Peyer's patch (tissue), 4 donors: Measurements from ENCODE around the gene PTPN14. TPM values are rescaled to one million over a fixed set of nuclear protein-coding genes. Genes with fewer than 3 reads are reported as not detected.
"Not testable (repeated sequence)": the region's sequence is repeated elsewhere in the genome, so short reads cannot be mapped to it uniquely, and the experiment has no call there.

Source experiments
- DNase-seq, 3 donors: peaks; one replicate each; pipeline ENCODE4 v3.0.0-alpha.2; 2017 to 2019
- H3K27ac ChIP-seq, 4 donors: fragments of 200-600 bp; sonication (generic); one replicate each; pipeline ENCODE4 v1.5.1; 2016 to 2019
- H3K27me3 ChIP-seq, 2 donors: fragments of 200-600 bp; sonication (generic); one replicate each; pipeline ENCODE4 v1.5.1; 2019
- H3K36me3 ChIP-seq, 3 donors: fragments of 200-600 bp; sonication (generic); one replicate each; pipeline ENCODE4 v1.5.1; 2016 to 2019
- H3K4me1 ChIP-seq, 4 donors: fragments of 200-600 bp; sonication (generic); one replicate each; pipeline ENCODE4 v1.5.1; 2016 to 2019
- H3K4me3 ChIP-seq, 4 donors: fragments of 200-600 bp; sonication (generic); 1 replicate in 3 of 4; 2 replicates in 1 of 4; pipeline ENCODE4 v1.5.1; 2016 to 2019; ENCODE audit warnings: mild to moderate bottlenecking in 1 of 4
- H3K9me3 ChIP-seq, 4 donors: fragments of 200-600 bp; sonication (generic); one replicate each; pipeline ENCODE4 v1.5.1; 2016 to 2019; ENCODE audit warnings: mild to moderate bottlenecking in 1 of 4
- CTCF ChIP-seq, 6 experiments: fragments of 450-650 bp in 4 of 6; fragments of 200-600 bp in 2 of 6; sonication (generic) in 1 of 6; IDR thresholded peaks; one replicate each; pipeline ENCODE4 v1.5.1; 2017 to 2019; ENCODE audit warnings: antibody characterized with exemption in 6 of 6, mild to moderate bottlenecking in 3 of 6, moderate library complexity in 1 of 6
- POLR2A ChIP-seq, 2 donors: fragments of 450-650 bp; IDR thresholded peaks; one replicate each; pipeline ENCODE4 v1.5.1; 2017; ENCODE audit warnings: antibody characterized with exemption in 2 of 2, mild to moderate bottlenecking in 2 of 2, moderate library complexity in 2 of 2
- total RNA-seq, 4 donors: library from RNA; depleted of rRNA; stranded (reverse); fragments of >200 nt; gene quantifications; one replicate each; pipeline ENCODE4 v1.1.0, GENCODE V29; 2016

PTPN14 gene
- total RNA-seq, 4 donors from 2014 or later, result 1.9 to 6.6 (median 4.2) TPM

DNA sequence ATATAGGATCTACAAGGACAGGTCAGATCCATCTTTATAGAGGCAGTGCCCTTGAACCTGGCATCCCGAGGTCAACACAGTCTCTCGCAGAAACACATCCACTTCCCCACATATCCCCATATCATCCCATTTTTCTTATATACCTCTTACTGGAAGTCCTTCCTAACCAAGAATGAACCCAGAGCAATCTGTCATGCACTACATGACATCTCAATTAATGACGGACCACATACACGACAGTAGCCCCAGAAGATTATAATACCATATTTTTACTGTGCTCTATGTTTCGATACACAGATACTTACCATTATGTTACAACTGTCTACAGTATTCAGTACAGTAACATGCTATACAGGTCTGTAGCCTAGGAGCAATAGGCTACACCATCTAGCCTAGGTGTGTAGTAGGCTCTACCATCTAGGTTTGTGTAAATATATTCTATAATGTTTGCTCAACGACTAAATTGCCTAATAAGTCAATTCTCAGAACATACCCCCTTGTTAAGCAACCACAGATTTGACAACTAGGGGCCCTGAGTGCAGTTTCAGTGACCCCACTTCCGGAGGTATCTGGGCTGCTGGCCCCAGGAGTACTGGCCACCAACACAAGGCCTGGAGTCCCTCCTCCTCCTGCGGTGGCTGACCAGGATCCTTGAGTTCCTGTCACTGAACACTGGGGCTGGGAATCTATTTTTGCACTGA lies 28.1 kb downstream of the PTPN14 start:
- no peak for DNase-seq
- TF ChIP-seq CTCF (IDR thresholded peaks at IDR 0.05) (no peak), POLR2A (IDR thresholded peaks at IDR 0.05) (no peak)
- H3K9me3 ChIP-seq, result no peaks in the 10 kb centered on the region
- no peaks in the 10 kb centered on the region for H3K36me3 ChIP-seq
- no peaks in the 10 kb centered on the region for H3K27me3 ChIP-seq
- H3K4me1 ChIP-seq, result peaks cover 0 to 6% (median 0%) of the 10 kb centered on the region in 4 donors
- no peak overlapping the region for H3K27ac ChIP-seq
- H3K4me3 ChIP-seq, result no peak overlapping the region

GRCh38 chr1:214521458-214521857 lies 29.9 kb downstream of the PTPN14 start:
- H3K36me3 ChIP-seq, H3K27me3 ChIP-seq, H3K27ac ChIP-seq, H3K9me3 ChIP-seq, H3K4me3 ChIP-seq, DNase-seq, H3K4me1 ChIP-seq: not testable (repeated sequence)

- DNase-seq, result no peak
- H3K27ac ChIP-seq, result no peak overlapping the region
- no peaks in the 10 kb centered on the region for H3K36me3 ChIP-seq
- no peak overlapping the region for H3K4me3 ChIP-seq
- TF ChIP-seq CTCF (IDR thresholded peaks at IDR 0.05) (no peak), POLR2A (IDR thresholded peaks at IDR 0.05) (no peak)
- H3K4me1 ChIP-seq, result peaks cover 0 to 17% (median 0%) of the 10 kb centered on the region in 4 donors
- H3K27me3 ChIP-seq, result no peaks in the 10 kb centered on the region
- no peaks in the 10 kb centered on the region for H3K9me3 ChIP-seq
Observed at GRCh38 chr1:214520544-214521165, 30.7 kb downstream of the PTPN14 start.

- TF ChIP-seq CTCF (IDR thresholded peaks at IDR 0.05) (no peak), POLR2A (IDR thresholded peaks at IDR 0.05) (no peak)
- Histone ChIP-seq H3K4me3 (no peak overlapping the region), H3K27ac (no peak overlapping the region), H3K9me3 (no peaks in the 10 kb centered on the region), H3K4me1 (peaks cover 0 to 18% (median 0%) of the 10 kb centered on the region in 4 donors), H3K36me3 (no peaks in the 10 kb centered on the region), H3K27me3 (no peaks in the 10 kb centered on the region)
- no peak for DNase-seq
Observed at GRCh38 chr1:214518361-214518760, 33.0 kb downstream of the PTPN14 start.

GRCh38 chr1:214516434-214517326 lies 34.7 kb downstream of the PTPN14 start:
- peaks cover 0 to 18% (median 0%) of the 10 kb centered on the region in 4 donors for H3K4me1 ChIP-seq
- H3K27ac ChIP-seq, result no peak overlapping the region
- no peaks in the 10 kb centered on the region for H3K36me3 ChIP-seq
- H3K27me3 ChIP-seq, result no peaks in the 10 kb centered on the region
- TF ChIP-seq CTCF (IDR thresholded peaks at IDR 0.05), result no peak
- no peak for TF ChIP-seq POLR2A (IDR thresholded peaks at IDR 0.05)
- no peaks in the 10 kb centered on the region for H3K9me3 ChIP-seq
- no peak for DNase-seq
- no peak overlapping the region for H3K4me3 ChIP-seq
